Fibroblast of lung (primary cell): ENCODE results near the gene VAV1. TPM values are rescaled to one million over a fixed set of nuclear protein-coding genes. Genes with fewer than 3 reads are reported as not detected.

Experiments used
- DNase-seq, 2 donors: peaks; one replicate each; pipeline versions ENCODE4 v3.0.0 to v3.0.0-alpha.2; 2010; ENCODE audit warnings: low read depth in 2 of 2
- H2AFZ ChIP-seq: 2 replicates; pipeline ENCODE4 v1.5.1; 2012; ENCODE audit warnings: low read length, control low read depth, inconsistent platforms
- H3K27ac ChIP-seq: 2 replicates; pipeline ENCODE4 v1.5.1; 2011; ENCODE audit warnings: low read length, control low read depth; ENCODE audit not compliant: insufficient read depth
- H3K27me3 ChIP-seq: 2 replicates; pipeline ENCODE4 v1.5.1; 2011; ENCODE audit warnings: mild to moderate bottlenecking, low read length; ENCODE audit not compliant: control insufficient read depth, insufficient read depth
- H3K36me3 ChIP-seq: 2 replicates; pipeline ENCODE4 v1.5.1; 2011; ENCODE audit warnings: low read length; ENCODE audit not compliant: control insufficient read depth, insufficient read depth
- H3K4me1 ChIP-seq: 2 replicates; pipeline ENCODE4 v1.5.1; 2011; ENCODE audit warnings: low read length; ENCODE audit not compliant: control insufficient read depth, insufficient read depth; ENCODE audit errors: extremely low read depth
- H3K4me2 ChIP-seq: 2 replicates; pipeline ENCODE4 v1.5.1; 2011; ENCODE audit warnings: low read length, control low read depth; ENCODE audit not compliant: insufficient read depth; ENCODE audit errors: extremely low read depth
- H3K4me3 ChIP-seq, 4 experiments: fragments of 200-600 bp in 1 of 4; sonication (generic) in 1 of 4; replicated peaks in 1 of 4; 2 replicates each; pipeline ENCODE4 v1.5.1; 2011 to 2016; ENCODE audit warnings: low read length in 4 of 4, low read depth in 3 of 4, mild to moderate bottlenecking in 3 of 4, control low read depth in 2 of 4, inconsistent platforms in 1 of 4, mixed read lengths in 1 of 4; ENCODE audit not compliant: insufficient read depth in 1 of 4; ENCODE audit errors: control extremely low read depth in 1 of 4
- H3K79me2 ChIP-seq: 2 replicates; pipeline ENCODE4 v1.5.1; 2012; ENCODE audit warnings: mild to moderate bottlenecking, low read length, inconsistent platforms; ENCODE audit not compliant: control insufficient read depth, insufficient read depth
- H3K9ac ChIP-seq: 2 replicates; pipeline ENCODE4 v1.5.1; 2011; ENCODE audit warnings: mild to moderate bottlenecking, low read length, control low read depth; ENCODE audit not compliant: insufficient read depth
- H3K9me3 ChIP-seq: 2 replicates; pipeline ENCODE4 v1.5.1; 2012; ENCODE audit warnings: low read depth, low read length; ENCODE audit not compliant: control insufficient read depth, insufficient read depth
- H4K20me1 ChIP-seq: 2 replicates; pipeline ENCODE4 v1.5.1; 2011; ENCODE audit warnings: low read length; ENCODE audit not compliant: control insufficient read depth, insufficient read depth; ENCODE audit errors: extremely low read depth
- CTCF ChIP-seq, 2 donors: IDR thresholded peaks in 1 of 2; conservative IDR thresholded peaks in 1 of 2; 1 replicate in 1 of 2; 2 replicates in 1 of 2; pipeline ENCODE4 v1.5.1; 2011 to 2012; ENCODE audit warnings: low read length in 2 of 2, control low read depth in 1 of 2, inconsistent platforms in 1 of 2, low read depth in 1 of 2, mild to moderate bottlenecking in 1 of 2
- EZH2 ChIP-seq: IDR thresholded peaks from 2 replicates; pipeline ENCODE4 v1.5.1; 2012; ENCODE audit warnings: low read length, control low read depth, mild to moderate bottlenecking; ENCODE audit errors: missing control alignments
- polyA plus RNA-seq, 2 donors: library from polyadenylated mRNA; depleted of rRNA in 1 of 2; stranded (reverse) in 1 of 2; unstranded in 1 of 2; fragments of >200 nt; gene quantifications; 2 replicates each; pipeline ENCODE4 v1.2.1, GENCODE V29; 2011 to 2012; ENCODE audit warnings: missing spikeins in 1 of 2
- total RNA-seq: library from RNA; depleted of rRNA; stranded (reverse); fragments of >200 nt; gene quantifications from 2 replicates; pipeline ENCODE4 v1.2.1, GENCODE V29; 2014

The VAV1 gene
- total and polyA plus RNA-seq, 2 donors (not counting 1 experiment from before 2014, with no cell fraction given), result not detected

DNA sequence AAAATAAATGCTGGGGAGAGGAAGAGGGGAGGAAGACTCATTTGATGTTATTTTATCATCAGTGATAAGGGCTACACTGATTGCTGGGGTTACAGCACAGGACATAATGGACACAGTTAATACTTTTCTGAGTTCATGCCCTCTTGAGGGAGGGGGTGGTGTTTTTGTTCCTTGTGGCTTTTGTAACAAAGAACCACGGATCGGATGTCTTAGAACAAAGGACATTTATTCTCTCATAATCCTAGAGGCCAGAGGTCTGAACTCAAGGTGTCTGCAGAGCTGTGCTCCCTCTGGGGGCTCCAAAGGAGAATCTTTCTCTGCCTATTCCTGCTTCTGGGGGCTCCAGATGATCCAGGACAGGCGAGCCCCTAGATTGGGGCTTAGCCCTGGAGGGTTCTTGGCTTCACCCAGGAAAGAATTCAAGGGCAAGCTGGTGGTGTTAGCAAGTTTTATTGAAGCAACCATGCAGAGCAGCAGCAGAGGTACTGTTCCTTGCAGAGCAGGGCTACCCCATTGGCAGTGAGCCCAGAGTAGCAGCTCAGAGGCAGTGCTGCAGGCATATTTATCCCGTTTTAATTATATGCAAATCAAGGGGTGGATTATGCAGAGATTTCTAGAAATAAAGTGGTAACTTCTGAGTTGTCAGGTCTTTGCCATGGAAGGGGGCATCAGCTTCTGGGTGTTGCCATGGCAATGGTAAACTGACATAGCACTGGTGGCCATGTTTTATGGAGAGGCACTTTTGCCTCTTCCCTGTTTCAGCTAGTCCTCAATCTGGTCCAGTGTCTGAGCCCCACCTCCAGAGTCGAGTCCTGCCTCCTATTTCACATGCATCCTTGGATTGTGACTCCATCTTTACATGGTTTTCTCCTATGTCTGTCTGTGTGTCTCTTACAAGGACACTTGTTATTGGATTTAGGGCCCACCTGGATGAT, 18.0 kb downstream of the VAV1 start:
- TF ChIP-seq EZH2 (no peak), CTCF (conservative IDR thresholded peaks at IDR 0.05 in 1 of 2, IDR thresholded peaks at IDR 0.05 in 1 of 2; ENCODE audit: low read depth in 1 of 2, low read length in 2 of 2) (no peak)
- Histone ChIP-seq H3K27me3 (no peaks in the 10 kb centered on the region), H3K36me3 (no peaks in the 10 kb centered on the region), H4K20me1 (no peaks in the 10 kb centered on the region), H3K4me3 (no peak overlapping the region), H3K4me1 (no peaks in the 10 kb centered on the region), H2AFZ (no peak overlapping the region), H3K9me3 (no peaks in the 10 kb centered on the region), H3K9ac (no peak overlapping the region), H3K4me2 (no peak overlapping the region), H3K79me2 (no peaks in the 10 kb centered on the region), H3K27ac (no peak overlapping the region)
- DNase-seq, result no peak

- no peaks in the 10 kb centered on the region for H3K4me1 ChIP-seq
- no peak overlapping the region for H3K9ac ChIP-seq
- H3K36me3 ChIP-seq, result no peaks in the 10 kb centered on the region
- no peak for DNase-seq
- no peaks in the 10 kb centered on the region for H3K9me3 ChIP-seq
- no peaks in the 10 kb centered on the region for H3K27me3 ChIP-seq
- no peak overlapping the region for H2AFZ ChIP-seq
- H4K20me1 ChIP-seq, result no peaks in the 10 kb centered on the region
- no peak overlapping the region for H3K27ac ChIP-seq
- TF ChIP-seq EZH2 (no peak), CTCF (conservative IDR thresholded peaks at IDR 0.05 in 1 of 2, IDR thresholded peaks at IDR 0.05 in 1 of 2; ENCODE audit: low read depth in 1 of 2, low read length in 2 of 2) (no peak)
- H3K79me2 ChIP-seq, result no peaks in the 10 kb centered on the region
- H3K4me2 ChIP-seq, result no peak overlapping the region
- H3K4me3 ChIP-seq, result no peak overlapping the region
Observed at GRCh38 chr19:6791237-6791636, 18.7 kb downstream of the VAV1 start.

DNA sequence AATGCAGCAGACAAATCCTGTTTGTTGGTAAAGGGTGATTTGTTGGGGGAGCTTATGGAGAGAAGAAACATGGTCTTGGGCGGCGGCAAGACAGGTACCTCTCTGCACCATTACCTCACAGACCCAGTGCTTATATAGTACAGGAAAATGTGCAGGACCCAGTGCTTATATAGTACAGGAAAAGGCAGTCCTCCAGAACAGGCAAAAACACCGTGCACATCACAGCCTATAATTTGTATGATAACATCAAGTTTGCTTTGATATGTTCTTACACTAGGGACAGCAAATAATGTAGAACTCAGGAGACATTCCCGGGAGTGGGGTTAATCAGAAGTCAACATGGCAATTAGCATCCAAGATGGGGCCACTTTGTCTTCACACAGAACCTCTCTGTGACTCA, 20.9 kb downstream of the VAV1 start:
- Histone ChIP-seq H2AFZ (no peak overlapping the region), H3K9me3 (no peaks in the 10 kb centered on the region), H3K9ac (no peak overlapping the region), H3K4me1 (no peaks in the 10 kb centered on the region), H3K27ac (no peak overlapping the region), H3K4me2 (no peak overlapping the region), H3K79me2 (no peaks in the 10 kb centered on the region), H3K4me3 (no peak overlapping the region), H4K20me1 (no peaks in the 10 kb centered on the region), H3K27me3 (no peaks in the 10 kb centered on the region), H3K36me3 (no peaks in the 10 kb centered on the region)
- DNase-seq, result no peak
- TF ChIP-seq CTCF (conservative IDR thresholded peaks at IDR 0.05 in 1 of 2, IDR thresholded peaks at IDR 0.05 in 1 of 2; ENCODE audit: low read depth in 1 of 2, low read length in 2 of 2) (no peak), EZH2 (no peak)
